ENCODE measurements around the gene SOCS3. TPM values are rescaled to one million over a fixed set of nuclear protein-coding genes. Genes with fewer than 3 reads are reported as not detected.
A peak's percentile ranks its signal among the peaks of the same experiment; 100 is the strongest.

The SOCS3 gene
- total RNA-seq, 1 donor from 2014 or later: 13.6 TPM

GRCh38 chr17:78399693-78400144, 39.8 kb upstream of the SOCS3 start:
- TF ChIP-seq CTCF (IDR thresholded peaks at IDR 0.05): no peak
- Mint-ChIP-seq H3K4me1 (ENCODE audit: low read depth) (peaks cover 45% of the 10 kb centered on the region), H3K27me3 (ENCODE audit: low read depth) (no peaks in the 10 kb centered on the region), H3K4me3 (ENCODE audit: unreplicated experiment) (no peak overlapping the region), H3K36me3 (ENCODE audit: low read depth) (peaks cover 55% of the 10 kb centered on the region), H3K9me3 (ENCODE audit: low read depth) (no peaks in the 10 kb centered on the region), H3K27ac (ENCODE audit: unreplicated experiment) (no peak overlapping the region)
- DNase-seq (ENCODE audit: low spot score): no peak

GRCh38 chr17:78399028-78399692, 39.3 kb upstream of the SOCS3 start:
- Mint-ChIP-seq H3K27ac (ENCODE audit: unreplicated experiment) (no peak overlapping the region), H3K36me3 (ENCODE audit: low read depth) (peaks cover 52% of the 10 kb centered on the region), H3K9me3 (ENCODE audit: low read depth) (no peaks in the 10 kb centered on the region), H3K27me3 (ENCODE audit: low read depth) (no peaks in the 10 kb centered on the region), H3K4me3 (ENCODE audit: unreplicated experiment) (no peak overlapping the region), H3K4me1 (ENCODE audit: low read depth) (peaks cover 45% of the 10 kb centered on the region)
- no peak for DNase-seq (ENCODE audit: low spot score)
- TF ChIP-seq CTCF (IDR thresholded peaks at IDR 0.05): no peak

- no peak overlapping the region for H3K4me3 Mint-ChIP-seq (ENCODE audit: unreplicated experiment)
- H3K36me3 Mint-ChIP-seq (ENCODE audit: low read depth): peaks cover 45% of the 10 kb centered on the region
- H3K27ac Mint-ChIP-seq (ENCODE audit: unreplicated experiment): peak overlapping the region; percentile 32
Measured at GRCh38 chr17:78398390-78398789, 38.5 kb upstream of the SOCS3 start.

GRCh38 chr17:78397681-78398101, 37.8 kb upstream of the SOCS3 start:
- TF ChIP-seq CTCF (IDR thresholded peaks at IDR 0.05): no peak
- no peaks in the 10 kb centered on the region for H3K9me3 Mint-ChIP-seq (ENCODE audit: low read depth)
- DNase-seq (ENCODE audit: low spot score): no peak
- H3K27ac Mint-ChIP-seq (ENCODE audit: unreplicated experiment): peak overlapping the region; percentile 81
- H3K27me3 Mint-ChIP-seq (ENCODE audit: low read depth): no peaks in the 10 kb centered on the region
- peaks cover 38% of the 10 kb centered on the region for H3K36me3 Mint-ChIP-seq (ENCODE audit: low read depth)
- H3K4me1 Mint-ChIP-seq (ENCODE audit: low read depth): peaks cover 45% of the 10 kb centered on the region
- H3K4me3 Mint-ChIP-seq (ENCODE audit: unreplicated experiment): no peak overlapping the region

More at GRCh38 chr17:78398390-78398789, 38.5 kb upstream of the SOCS3 start:
- Mint-ChIP-seq H3K9me3 (ENCODE audit: low read depth) (no peaks in the 10 kb centered on the region), H3K4me1 (ENCODE audit: low read depth) (peaks cover 45% of the 10 kb centered on the region), H3K27me3 (ENCODE audit: low read depth) (no peaks in the 10 kb centered on the region)
- no peak for DNase-seq (ENCODE audit: low spot score)
- no peak for TF ChIP-seq CTCF (IDR thresholded peaks at IDR 0.05)

- peaks cover 32% of the 10 kb centered on the region for H3K36me3 Mint-ChIP-seq (ENCODE audit: low read depth)
- H3K27me3 Mint-ChIP-seq (ENCODE audit: low read depth): no peaks in the 10 kb centered on the region
- H3K4me3 Mint-ChIP-seq (ENCODE audit: unreplicated experiment): no peak overlapping the region
- peaks cover 49% of the 10 kb centered on the region for H3K4me1 Mint-ChIP-seq (ENCODE audit: low read depth)
- peak overlapping the region; percentile 81 for H3K27ac Mint-ChIP-seq (ENCODE audit: unreplicated experiment)
- DNase-seq (ENCODE audit: low spot score): no peak
- H3K9me3 Mint-ChIP-seq (ENCODE audit: low read depth): no peaks in the 10 kb centered on the region
- no peak for TF ChIP-seq CTCF (IDR thresholded peaks at IDR 0.05)
Measured at GRCh38 chr17:78396441-78397337, 36.8 kb upstream of the SOCS3 start.

Data from chondrocyte (in vitro differentiated cells).